LoVo (cell line): ENCODE measurements around the gene TSPAN16.
A peak's percentile ranks its signal among the peaks of the same experiment; 100 is the strongest.
"Not testable (repeated sequence)": the region's sequence is repeated elsewhere in the genome, so short reads cannot be mapped to it uniquely, and the experiment has no call there.

Source experiments
- DNase-seq: peaks from one replicate; pipeline ENCODE4 v3.0.0-alpha.2; 2016; ENCODE audit warnings: low spot score

Gene TSPAN16

DNA sequence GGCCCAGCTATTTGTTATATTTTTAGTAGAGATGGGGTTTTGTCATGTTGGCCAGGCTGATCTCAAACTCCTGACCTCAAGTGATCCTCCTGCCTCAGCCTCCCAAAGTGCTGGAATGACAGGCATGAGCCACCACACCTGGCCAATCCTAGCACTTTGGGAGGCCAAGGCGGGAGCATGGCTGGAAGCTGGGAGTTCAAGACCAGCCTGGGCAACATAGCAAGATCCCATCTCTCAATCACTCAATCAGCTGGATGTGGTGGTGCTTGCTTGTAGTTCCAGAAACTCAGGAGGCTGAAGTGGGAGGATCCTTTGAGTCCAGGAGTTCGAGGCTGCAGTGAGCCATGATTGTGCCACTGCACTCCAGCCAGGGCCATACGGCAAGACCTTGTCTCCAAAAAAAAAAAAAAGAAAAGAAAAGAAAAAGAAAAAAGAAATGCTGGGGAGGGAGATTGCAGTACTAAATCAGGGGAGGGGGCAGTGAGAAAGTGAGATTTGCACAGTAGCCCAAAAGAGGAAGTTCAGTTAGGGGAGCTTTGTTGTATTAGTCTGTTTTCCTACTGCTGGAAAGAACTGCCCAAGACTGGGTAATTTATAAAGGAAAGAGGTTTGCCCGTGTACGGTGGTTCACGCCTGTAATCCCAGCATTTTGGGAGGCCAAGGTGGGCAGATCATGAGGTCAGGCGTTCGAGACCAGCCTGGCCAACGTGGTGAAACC, 24.5 kb downstream of the TSPAN16 start:
- not testable (repeated sequence) for DNase-seq

DNA sequence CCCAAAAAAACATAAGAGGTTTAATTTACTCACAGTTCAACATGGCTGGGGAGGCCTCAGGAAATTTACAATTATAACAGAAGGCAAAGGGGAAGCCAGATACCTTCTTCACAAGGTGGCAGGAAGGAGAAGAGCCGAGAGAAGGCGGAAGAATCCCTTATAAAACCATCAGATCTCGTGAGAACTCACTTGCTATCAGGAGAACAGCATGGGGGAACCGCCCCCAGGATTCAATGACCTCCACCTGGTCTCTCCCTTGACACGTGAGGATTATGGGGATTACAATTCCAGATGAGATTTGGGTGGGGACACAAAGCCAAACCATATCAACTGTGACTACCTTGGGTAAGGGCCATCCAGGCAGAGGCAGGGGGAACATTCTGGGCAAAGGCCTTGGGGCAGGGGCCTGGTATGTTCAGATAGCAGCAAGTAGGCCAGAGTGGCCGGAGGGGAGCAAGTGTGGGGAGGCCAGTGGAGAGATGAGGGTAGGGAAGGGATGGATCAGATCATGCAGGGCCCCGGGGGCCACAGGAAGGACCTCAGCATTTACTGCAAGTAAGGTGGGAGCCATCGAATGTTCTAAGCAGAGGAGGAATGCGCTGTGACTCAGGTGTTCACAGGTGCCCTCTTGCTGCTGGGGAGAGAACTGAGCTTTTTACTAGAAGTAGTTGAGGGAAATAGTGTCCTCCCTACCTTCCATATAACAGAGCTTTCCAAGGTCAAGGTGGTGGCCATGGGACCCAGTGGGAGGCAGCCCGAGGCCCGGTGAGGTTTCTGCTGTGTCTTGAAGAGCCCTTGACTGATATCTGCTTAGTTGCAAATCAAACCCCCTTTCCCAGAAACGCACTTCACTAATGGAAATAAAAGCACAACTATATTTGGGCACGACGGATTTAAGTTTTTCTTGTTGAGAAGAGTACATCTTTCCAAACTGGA, 25.5 kb downstream of the TSPAN16 start:
- DNase-seq = no peak

DNA sequence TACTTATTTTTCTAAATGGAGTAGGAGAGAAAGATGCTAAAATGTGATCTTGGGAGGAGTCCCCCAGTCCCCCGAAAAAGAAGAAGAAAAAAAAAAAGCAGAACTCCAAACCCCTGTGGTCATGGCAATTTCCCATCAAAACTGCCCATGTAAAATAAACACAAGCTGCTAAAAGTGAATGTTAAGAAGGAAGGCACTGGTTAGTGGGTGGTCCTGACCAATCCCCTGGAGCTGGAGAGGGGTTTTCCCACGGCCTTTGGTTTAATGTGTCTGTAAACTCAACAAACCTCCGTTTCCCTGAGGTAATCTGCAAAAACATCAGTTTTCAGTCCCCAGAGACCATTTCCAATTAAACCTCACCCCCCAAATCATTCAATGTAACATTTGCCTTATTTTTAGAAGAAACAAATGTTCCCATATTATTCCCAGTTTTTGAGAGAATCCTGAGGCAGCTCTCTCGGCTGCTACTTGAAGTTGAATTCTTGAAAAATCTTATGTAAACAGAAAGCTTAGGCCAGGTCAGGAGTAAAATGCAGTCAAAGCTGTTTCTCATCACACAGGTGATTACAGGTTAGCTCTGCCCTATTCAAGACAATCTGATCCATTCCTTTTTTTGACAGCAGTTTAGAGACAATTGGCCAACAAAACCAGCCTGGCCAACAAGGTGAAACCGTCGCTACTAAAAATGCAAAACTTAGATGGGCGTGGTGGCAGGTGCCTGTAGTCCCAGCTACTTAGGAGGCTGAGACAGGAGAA, 26.5 kb downstream of the TSPAN16 start:
- no peak for DNase-seq

DNA sequence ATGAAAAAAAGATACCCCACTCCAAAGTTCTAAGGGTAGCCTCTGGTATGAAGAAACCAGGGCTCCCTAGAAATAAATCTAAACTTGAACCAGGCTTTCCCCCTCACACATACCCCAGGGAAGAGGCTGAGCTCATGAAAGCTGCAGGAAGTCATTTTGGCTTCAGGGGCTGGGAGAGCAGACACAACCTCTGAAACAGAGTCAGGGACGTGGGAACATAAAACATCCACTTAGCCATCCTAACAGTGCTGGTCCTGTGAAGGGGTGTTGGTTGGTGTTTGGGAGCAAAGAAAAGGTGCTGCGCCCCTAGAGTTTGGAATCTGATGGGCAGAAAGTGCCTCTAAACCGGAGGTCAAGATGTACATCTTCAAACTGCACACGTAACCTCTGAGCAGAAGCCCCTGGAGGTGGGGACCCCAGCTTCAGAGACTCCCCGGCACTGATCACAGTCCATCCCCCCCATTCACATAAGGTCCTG, 27.7 kb downstream of the TSPAN16 start:
- DNase-seq = no peak

DNA sequence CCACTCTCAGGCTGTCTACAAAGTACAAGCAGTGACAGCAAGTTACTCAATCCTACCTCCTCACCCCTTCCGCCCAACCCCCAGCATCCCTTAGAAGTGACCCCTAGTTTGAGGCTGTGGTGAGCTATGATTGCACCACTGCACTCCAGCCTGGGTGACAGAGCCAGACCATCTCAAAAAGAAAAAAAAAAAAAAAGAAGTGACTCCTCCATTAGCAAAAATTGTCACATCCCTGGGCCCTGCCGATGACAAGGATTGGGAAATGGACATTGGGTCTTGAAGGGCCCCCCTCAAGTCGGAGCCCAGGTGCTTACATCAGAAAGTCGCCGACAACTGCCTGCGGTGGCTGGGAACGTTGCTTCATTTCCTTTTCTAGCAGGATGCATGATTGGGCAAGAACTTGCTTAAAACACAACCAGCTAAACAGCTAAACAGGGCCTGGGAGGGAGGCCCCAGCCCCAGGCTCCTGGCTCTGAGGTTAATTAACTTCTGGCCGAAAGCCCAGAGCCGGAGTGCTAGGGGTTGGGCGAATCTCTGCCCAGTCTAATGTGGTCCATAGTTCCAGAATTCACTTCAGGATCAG, 28.2 kb downstream of the TSPAN16 start:
- DNase-seq = no peak

DNA sequence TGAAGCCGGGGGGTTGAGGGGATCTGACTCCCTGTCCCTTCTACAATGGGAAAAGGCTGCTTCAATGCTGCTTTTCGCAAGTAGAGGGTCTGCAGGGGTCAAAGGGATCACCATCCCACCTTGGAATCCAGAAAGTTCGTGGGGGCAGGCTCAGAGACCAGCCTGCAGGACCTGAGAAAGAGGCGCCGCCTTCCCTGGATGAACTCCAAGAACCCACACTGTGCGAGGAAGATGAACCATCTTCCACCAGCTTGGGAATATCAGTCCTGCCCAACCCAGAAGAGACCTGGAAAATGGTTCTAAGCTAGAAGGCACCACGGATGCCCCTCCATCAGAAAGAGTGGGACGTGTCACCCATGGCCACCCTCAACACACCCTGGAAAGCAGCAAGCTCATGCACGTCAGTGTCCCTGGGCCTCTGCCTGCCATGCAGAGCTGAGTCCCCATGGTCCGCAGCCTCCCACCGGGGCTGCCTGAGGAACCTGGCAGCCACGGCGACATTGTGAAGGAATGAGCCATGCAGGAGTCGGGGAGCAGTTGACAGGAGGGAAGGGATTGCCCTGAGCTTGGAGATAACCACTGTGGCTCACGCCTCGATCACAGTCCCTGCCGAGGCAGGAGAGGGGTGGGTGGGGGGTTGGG, 28.9 kb downstream of the TSPAN16 start:
- no peak for DNase-seq

DNA sequence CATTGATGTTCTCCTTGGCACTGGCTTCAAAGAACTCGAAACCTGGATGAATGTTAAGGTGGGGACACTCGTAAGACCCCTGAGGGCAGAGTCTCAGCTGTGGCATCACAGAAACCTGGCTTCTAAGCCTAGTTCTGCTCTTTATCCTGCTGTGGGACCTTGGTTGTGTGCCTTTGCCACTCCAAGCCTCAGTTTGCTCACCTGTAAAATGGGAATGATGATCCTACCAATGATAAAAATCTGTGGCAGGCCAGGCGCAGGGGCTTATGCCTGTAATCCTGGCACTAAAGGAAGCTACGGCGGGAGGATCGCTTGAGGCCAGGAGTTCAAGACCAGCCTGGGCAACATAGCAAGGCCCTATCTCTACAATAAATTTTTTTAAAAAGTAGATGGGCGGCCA, 29.6 kb downstream of the TSPAN16 start:
- no peak for DNase-seq

DNA sequence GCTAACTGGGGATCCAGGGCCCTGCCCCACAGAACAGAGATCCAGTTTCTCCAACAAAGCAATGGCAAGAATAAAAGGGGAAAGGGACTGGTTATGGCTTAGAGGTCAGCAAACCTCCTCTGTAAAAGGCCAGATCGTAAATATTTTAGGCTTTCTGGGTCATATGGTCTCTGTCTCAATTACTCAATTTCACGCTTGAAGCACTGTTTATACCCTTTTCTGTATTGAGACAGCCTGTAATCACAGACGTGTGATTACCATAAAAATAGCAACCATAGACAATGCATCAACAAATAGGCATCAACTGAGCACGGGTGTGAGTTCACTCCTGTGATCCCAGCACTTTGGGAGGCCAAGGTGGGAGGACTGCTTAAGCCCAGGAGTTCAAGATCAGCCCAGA, 34.2 kb downstream of the TSPAN16 start:
- no peak for DNase-seq

DNA sequence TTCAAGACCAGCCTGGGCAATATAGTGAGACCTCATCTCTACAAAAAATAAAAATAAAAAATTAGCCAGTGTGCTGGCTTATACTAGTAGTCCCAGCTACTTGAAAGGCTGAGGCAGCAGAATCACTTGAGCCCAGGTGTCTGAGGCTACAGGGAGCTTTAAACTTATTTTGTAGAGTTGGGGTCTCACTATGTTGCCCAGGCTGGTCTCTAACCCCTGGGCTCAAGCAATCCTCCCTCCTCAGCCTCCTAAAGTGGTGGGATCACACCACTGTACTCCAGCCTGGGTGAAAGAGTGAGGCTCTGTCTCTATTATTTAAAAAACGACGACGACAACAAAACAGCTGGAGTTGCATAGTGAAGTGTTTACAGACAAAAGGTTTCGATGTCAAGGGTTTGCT, 35.5 kb downstream of the TSPAN16 start:
- DNase-seq = no peak

DNA sequence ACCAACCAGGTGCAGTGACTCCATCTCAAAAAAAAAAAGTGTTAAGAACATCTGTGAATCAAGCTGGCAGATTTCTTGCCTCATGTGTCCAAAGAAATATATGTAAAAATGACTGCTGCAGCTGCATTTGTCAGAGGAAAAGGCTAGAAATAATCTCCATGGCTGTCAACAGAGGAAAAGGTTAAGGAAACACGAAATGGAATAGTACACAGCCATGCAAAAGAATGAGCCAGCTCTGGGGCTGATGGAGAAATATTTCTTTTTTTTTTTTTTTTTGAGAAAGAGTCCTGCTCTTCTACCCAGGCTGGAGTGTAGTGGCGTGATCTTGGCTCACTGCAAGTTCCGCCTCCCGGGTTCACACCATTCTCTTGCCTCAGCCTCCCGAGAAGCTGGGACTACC, 36.9 kb downstream of the TSPAN16 start:
- no peak for DNase-seq

DNA sequence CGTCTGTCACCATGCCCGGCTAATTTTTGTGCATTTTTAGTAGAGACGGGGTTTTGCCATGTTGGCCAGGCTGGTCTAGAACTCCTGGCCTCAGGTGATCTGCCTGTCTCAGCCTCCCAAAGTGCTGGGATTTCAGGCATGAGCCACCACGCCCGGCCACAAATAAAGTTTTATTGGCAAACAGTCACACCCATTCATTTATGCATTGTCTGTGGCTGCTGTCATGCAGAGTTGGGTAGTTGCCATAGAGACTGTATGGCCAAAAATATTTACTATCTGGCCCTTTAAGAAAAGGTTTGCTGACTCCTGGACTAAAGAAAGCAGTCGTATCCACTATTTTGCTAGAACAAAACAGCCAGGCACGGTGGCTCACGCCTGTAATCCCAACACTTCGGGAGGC, 37.9 kb downstream of the TSPAN16 start:
- DNase-seq = not testable (repeated sequence)

DNA sequence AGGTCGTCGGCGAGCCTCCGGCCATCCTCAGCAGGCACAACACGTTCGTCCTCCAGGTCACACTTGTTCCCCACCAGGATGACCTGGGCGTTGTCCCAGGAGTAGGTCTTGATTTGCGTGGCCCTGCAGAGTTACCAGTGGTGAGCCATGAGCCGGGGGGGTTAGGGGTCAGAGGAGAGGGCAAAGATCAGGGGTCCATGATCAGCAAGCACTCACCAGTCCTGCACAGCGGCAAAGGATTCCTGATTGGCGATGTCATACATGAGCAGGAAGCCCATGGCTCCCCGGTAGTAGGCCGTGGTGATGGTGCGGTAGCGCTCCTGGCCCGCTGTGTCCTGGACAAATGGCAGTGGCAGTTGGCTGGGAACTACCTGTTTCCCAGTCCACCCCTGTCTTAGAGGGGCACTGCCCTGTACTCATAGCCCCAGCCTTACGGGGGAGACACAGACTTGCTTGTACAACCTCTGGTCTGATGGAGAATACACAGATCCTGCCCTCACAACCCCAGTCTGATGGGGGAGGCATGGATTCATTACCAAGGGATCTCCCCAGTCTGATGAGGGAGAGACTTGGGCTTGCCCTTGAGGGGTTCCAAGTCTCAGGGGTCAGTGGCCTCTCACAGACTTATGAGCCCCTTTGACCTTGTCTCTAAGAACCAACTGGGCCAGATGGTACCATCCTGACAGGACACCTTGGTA, 39.6 kb downstream of the TSPAN16 start:
- no peak for DNase-seq

DNA sequence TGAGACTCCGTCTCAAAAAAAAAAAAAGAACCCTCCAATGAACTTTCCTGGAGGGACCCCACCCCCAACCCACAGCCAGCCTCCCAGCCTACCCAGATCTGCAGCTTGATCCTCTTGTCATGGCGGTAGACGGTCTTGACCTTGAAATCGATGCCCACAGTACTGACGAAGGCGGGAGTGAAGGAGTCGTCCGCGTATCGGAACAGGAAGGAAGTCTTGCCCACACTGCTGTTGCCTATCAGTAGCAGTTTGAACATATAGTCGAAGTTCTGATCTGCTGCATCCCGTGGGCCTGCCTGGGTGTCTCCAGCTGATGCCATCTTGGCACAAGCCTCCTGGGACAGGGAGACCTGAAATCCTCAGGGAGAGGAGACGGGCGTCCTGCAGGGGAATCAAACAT, 41.1 kb downstream of the TSPAN16 start:
- no peak for DNase-seq

DNA sequence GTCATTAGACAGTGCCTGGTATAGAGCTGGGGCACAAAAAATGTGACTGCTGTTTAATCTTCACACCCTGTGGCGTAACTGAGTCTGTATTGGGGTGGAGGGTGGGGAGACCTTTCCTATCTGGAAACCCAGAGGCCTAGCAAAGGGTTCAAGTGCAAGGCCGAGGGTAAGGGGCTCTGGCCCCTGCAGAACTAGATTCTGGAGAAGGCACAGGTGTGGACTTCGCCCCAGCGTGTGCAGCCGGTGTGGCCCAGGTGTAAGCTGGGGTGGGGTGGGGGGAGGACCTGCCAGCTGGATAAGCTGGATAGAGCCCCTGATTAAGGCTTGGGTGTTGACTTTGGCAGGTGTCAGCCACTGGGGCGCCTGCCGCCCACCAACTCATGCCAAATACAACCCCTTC, 42.2 kb downstream of the TSPAN16 start:
- DNase-seq = no peak

DNA sequence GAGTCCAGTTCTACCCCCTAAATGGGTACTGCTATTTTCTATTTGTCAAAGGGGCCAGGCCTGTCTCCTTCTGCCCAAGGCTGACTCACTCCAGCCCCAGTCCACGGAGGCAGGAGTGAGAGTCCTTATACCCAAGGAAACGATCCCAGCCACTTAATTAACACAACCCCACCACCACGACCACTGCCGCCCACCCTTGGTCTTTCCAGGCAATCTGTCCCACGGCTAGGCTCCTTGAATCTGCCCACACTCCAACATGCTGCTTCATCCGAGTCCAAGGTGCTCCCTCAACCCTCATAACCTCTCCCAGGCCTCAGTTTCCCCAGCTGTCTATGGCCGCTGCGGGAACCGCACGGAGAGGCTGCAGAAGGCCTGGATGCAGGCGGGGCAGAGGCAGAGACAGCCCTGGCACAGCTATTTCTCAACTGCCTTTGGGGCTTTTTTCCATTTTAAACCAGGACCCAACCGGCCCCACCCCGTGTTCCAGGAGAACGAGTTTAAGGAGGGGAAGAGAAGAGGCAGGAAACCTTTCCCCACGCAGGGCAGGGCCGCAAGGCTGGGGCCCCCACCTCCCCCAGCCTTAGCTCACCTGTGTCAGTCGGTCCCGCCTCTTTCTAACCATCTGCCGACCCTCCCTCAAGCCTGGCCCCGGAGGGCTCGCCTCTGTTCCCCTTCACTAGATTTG, 42.8 kb downstream of the TSPAN16 start:
- no peak for DNase-seq

DNA sequence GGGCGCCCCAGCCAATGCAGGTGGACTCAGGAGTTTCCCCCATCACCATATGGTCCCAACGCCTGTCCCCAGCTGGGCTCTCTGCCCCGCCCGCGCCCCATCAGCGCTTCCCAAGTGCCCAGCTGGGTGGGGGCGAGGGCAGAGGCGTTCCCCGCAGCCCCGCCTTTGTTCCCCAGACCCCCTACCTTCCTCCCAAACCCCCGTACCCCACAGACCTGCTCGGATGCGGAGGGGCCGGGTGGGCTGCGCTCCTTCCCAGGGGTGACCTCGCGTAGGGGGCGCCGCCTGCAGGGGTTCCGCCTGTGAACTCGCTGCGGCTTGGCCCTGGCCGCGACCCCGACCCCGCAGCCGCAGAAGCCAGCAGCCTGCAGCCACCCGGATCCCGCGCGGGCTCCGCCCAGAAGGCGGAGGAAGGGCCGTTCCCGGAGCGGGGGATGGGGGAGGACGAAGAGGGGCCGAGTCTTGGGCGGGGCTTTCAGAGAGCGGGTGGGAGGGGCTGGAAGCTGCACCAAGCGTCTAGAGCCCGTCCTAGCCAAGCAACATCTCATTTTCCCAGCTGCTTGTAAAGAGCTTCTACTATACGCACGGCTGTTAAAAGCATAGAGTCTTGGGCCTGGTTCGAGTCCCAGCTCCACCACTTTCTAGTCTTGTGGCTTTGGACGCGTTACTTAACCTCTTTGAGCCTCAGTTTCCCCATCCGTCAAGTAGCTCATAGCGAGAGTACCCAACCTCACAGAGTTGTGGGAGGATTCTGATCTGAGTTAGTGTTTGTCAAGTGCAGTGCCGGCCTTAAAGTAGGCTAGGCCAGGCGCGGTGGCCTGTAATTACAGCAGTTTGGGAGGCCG, 43.5 kb downstream of the TSPAN16 start, which contains the start of gene RAB3D:
Gene RAB3D (minus strand): TSS at position 404 of the 845 bp plus-strand sequence. CDS start 2,258 bp downstream, outside the sequence.
- DNase-seq = peak; percentile 88

DNA sequence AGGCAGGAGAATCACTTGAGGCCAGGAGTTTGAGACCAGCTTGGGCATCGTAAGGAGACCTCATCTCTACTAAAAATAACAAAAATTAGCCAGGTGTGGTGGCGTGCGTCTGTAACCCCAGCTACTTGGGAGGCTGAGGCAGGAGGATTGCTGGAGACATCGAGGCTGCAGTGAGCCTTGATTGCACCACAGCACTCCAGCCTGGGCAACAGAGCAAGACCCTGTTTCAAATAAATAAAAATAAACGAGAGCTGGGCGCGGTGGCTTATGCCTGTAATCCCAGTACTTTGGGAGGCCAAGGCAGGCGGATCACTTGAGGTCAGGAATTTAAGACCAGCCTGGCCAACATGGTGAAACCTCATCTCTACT, 44.1 kb downstream of the TSPAN16 start:
- DNase-seq = not testable (repeated sequence)

DNA sequence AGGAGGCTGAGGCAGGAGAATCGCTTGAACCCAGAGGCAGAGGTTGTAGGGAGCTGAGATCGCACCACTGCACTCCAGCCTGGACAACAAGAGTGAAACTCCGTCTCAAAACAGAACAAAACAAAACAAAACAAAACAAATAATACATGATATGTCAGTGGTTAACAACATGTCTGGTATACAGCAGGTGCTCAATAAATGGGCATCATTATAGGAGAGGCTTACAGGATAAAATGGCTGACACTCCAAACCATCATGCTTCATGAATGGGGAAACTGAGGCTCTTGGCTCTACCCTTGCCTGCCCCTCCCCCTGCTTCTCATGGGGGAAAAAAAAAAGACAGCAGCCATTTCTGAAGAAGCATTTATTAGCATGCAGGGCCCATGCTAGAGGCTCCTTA, 46.5 kb downstream of the TSPAN16 start:
- DNase-seq = no peak

DNA sequence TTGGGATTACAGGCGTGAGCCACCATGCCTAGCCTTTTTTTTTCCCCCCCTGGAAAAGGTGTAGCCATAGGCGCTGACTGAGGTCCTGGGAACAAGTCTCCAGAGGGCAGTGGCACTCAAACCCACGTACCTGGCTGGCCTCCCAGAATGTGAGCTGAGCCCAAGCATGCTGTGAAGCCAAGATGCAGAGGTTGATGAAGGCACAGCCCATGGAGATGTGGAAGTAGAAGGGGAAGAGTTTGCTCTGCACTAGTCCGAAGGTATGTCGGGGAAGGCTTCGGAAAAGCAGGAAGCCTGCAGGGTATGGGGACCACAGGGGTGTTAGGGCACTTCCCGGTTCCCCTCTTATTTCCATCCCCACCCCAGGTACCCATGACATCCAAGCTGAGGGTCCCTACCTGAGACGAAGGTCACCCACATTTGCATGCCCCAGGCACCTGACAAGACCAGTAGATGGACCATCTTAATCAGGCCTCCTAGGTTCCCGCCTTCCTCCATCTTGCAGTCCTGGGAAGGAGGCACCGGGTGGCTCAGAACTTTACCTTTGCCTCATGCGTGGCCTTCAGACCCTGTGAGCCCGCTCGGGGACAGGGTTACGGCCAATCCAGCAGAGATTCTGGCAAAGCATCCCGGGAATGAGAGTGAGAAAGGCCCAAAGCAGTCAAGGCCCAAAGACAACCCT, 49.3 kb downstream of the TSPAN16 start:
- no peak for DNase-seq
